Testis (tissue), 3 donors: ENCODE measurements around the gene SEMA3D. TPM values are rescaled to one million over a fixed set of nuclear protein-coding genes. Genes with fewer than 3 reads are reported as not detected.

Experiments used
- DNase-seq: peaks from one replicate; pipeline ENCODE4 v3.0.0-alpha.2; 2019
- H3K27ac ChIP-seq, 2 donors: fragments of 200-600 bp; sonication (generic); one replicate each; pipeline ENCODE4 v1.5.1; 2019
- H3K27me3 ChIP-seq: fragments of 200-600 bp; sonication (generic); one replicate; pipeline ENCODE4 v1.5.1; 2019
- H3K36me3 ChIP-seq: fragments of 200-600 bp; sonication (generic); one replicate; pipeline ENCODE4 v1.5.1; 2017; ENCODE audit warnings: low read depth; ENCODE audit errors: missing control alignments
- H3K4me1 ChIP-seq: fragments of 200-600 bp; sonication (generic); one replicate; pipeline ENCODE4 v1.5.1; 2019
- H3K4me3 ChIP-seq, 2 donors: fragments of 200-600 bp; sonication (generic); one replicate each; pipeline ENCODE4 v1.5.1; 2017 to 2019
- H3K9me3 ChIP-seq: fragments of 200-600 bp; sonication (generic); one replicate; pipeline ENCODE4 v1.5.1; 2017
- CTCF ChIP-seq, 3 experiments: fragments of 450-650 bp in 2 of 3; fragments of 200-600 bp in 1 of 3; sonication (generic) in 1 of 3; IDR thresholded peaks; one replicate each; pipeline ENCODE4 v1.5.1; 2016 to 2019; ENCODE audit warnings: antibody characterized with exemption in 3 of 3, mild to moderate bottlenecking in 2 of 3, moderate library complexity in 1 of 3
- POLR2A ChIP-seq: fragments of 450-650 bp; IDR thresholded peaks from one replicate; pipeline ENCODE4 v1.6.1; 2017; ENCODE audit warnings: antibody characterized with exemption, mild to moderate bottlenecking, moderate library complexity
- WGBS, 2 donors: methylation state at CpG; one replicate each; pipeline ENCODE4 v1.1.5; 2018; 5-methylcytosine and 5-hydroxymethylcytosine counted together
- intact Hi-C: fragments of 100-400 bp; cut with DNase I; formaldehyde crosslinking; loops from one replicate; pipeline ENCODE4 v1.15.1; 2023; ENCODE audit warnings: low total_unique reads
- polyA plus RNA-seq: library from polyadenylated mRNA; stranded (reverse); fragments of 350-450 nt; fragmentation: Illumina TruSeq; extraction: RNeasy Lipid Tissue Mini Kit (QIAGEN cat#74804); gene quantifications from one replicate; pipeline ENCODE4 v1.2.3, GENCODE V29; 2014; ENCODE audit warnings: low read depth, low replicate concordance; ENCODE audit not compliant: insufficient read depth
- total RNA-seq, 2 donors: library from RNA; depleted of rRNA; stranded (reverse); fragments of >200 nt; gene quantifications; one replicate each; pipeline ENCODE4 v1.2.3, GENCODE V29; 2016

The SEMA3D gene
- total and polyA plus RNA-seq, 3 donors from 2014 or later: 7.3 to 11.5 (median 7.5) TPM

DNA sequence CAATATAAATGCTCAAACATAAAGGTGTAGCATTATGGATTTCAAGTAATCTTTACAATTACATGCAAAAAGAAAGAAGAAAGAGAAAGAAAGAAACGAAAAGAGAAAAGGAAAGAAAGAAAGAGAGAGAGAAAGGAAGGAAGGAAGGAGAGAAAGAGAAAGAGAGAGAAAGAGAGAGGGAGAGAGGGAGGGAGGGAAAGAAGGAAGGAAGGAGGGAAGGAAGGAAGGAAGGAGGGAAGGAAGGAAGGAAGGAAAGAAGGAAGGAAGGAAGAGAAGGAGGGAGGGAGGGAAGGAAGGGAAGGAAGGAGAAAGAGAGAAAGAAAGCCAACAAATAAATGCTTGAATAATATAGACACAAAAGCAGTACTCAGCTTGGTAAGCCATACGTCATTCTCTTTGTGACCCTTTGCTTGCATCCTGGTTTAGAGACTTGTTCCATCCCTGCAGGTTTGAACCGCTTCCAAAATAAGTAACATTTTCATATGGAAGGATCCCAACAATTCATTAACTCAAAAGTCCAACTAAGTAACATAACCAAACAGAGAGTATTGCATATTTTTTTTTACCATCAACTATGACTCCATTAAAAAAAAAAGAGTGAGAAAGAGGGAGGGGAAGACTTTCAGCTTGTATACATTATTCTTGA, 95.8 kb downstream of the SEMA3D start:
- no peak overlapping the region for H3K27ac ChIP-seq
- no peak overlapping the region for H3K4me3 ChIP-seq
- no peak for DNase-seq
- WGBS, 2 donors: 69 to 71% methylated on average over 3 of the region's 3 CpGs
- intact Hi-C loops: no loop called here
- TF ChIP-seq CTCF (IDR thresholded peaks at IDR 0.05) (no peak), POLR2A (no peak)
- no peaks in the 10 kb centered on the region for H3K4me1 ChIP-seq
- no peaks in the 10 kb centered on the region for H3K9me3 ChIP-seq
- no peaks in the 10 kb centered on the region for H3K36me3 ChIP-seq
- H3K27me3 ChIP-seq: no peaks in the 10 kb centered on the region

DNA sequence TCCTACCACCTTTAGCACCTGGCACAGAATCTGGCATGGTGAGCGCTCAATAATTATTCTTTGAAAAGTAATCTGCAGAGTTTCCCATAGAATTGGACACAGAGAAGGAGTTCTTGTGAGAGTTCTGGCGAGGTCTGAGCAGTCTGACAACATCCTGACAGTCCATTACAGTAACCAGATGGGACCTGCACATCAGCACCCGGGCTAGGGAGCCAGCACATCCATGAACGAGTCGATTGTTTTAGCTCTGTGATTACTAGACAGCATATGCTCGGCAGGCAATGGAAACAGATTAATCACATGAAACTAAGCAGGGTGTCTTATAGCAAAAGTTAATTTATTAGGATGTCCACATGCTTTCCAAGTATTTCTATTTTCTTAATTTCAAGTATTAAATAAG, 96.7 kb downstream of the SEMA3D start:
- Histone ChIP-seq H3K27me3 (no peaks in the 10 kb centered on the region), H3K36me3 (no peaks in the 10 kb centered on the region), H3K4me3 (no peak overlapping the region), H3K9me3 (no peaks in the 10 kb centered on the region), H3K27ac (no peak overlapping the region), H3K4me1 (no peaks in the 10 kb centered on the region)
- intact Hi-C loops: no loop called here
- TF ChIP-seq POLR2A: no peak
- TF ChIP-seq CTCF (IDR thresholded peaks at IDR 0.05): no peak
- no peak for DNase-seq
- 78 to 84% methylated on average over 6 of the region's 6 CpGs for WGBS, 2 donors

GRCh38 chr7:85081846-85082245, 105.0 kb downstream of the SEMA3D start:
- Histone ChIP-seq H3K27ac (no peak overlapping the region), H3K4me3 (no peak overlapping the region), H3K9me3 (no peaks in the 10 kb centered on the region), H3K27me3 (no peaks in the 10 kb centered on the region), H3K4me1 (peaks cover 3% of the 10 kb centered on the region), H3K36me3 (no peaks in the 10 kb centered on the region)
- WGBS, 2 donors: 69 to 85% methylated on average over 1 of the region's 1 CpG
- no peak for DNase-seq
- intact Hi-C loops: no loop called here
- TF ChIP-seq POLR2A (no peak), CTCF (IDR thresholded peaks at IDR 0.05) (no peak)

GRCh38 chr7:85081392-85081791, 105.5 kb downstream of the SEMA3D start:
- Histone ChIP-seq H3K27me3 (no peaks in the 10 kb centered on the region), H3K27ac (no peak overlapping the region), H3K9me3 (no peaks in the 10 kb centered on the region), H3K4me1 (peaks cover 3% of the 10 kb centered on the region), H3K36me3 (no peaks in the 10 kb centered on the region), H3K4me3 (no peak overlapping the region)
- no peak for DNase-seq
- intact Hi-C loops: no loop called here
- 34 to 35% methylated on average over 1 of the region's 1 CpG for WGBS, 2 donors
- TF ChIP-seq POLR2A (no peak), CTCF (IDR thresholded peaks at IDR 0.05) (no peak)

DNA sequence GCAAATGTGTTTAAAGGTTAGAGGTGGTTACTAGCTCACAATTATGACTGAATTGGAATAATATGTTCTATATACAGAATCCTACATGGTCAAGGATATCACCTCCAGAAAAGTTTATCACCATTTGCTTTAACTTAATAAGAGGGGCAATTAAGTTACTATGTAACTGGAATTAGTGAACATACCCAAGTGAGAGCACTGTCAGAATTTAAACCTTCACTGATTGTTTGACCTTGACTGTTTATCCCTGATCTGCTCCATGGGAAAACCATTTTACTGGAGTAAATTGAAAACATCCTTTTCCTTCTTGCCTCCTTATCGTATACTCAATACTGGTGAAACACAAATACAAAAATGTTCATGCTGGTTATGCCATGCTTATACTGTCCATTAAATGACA, 107.4 kb downstream of the SEMA3D start:
- Histone ChIP-seq H3K36me3 (no peaks in the 10 kb centered on the region), H3K27ac (no peak overlapping the region), H3K4me1 (peaks cover 3% of the 10 kb centered on the region), H3K27me3 (no peaks in the 10 kb centered on the region), H3K9me3 (no peaks in the 10 kb centered on the region), H3K4me3 (no peak overlapping the region)
- intact Hi-C loops: no loop called here
- no peak for DNase-seq
- no peak for TF ChIP-seq CTCF (IDR thresholded peaks at IDR 0.05)
- no peak for TF ChIP-seq POLR2A
- WGBS, 2 donors: 33 to 46% methylated on average over 1 of the region's 1 CpG
